Activated naive CD4-positive, alpha-beta T cell treated with anti-CD3 and anti-CD28 coated beads, Interleukin-2, amount 50 U/mL, for 16 hours (primary cell): Measurements from ENCODE around the gene R3HCC1L.
"Not testable (repeated sequence)": the region's sequence is repeated elsewhere in the genome, so short reads cannot be mapped to it uniquely, and the experiment has no call there.

Source experiments
- DNase-seq: peaks from one replicate; pipeline ENCODE4 v3.0.0-alpha.2; 2020

The R3HCC1L gene

DNA sequence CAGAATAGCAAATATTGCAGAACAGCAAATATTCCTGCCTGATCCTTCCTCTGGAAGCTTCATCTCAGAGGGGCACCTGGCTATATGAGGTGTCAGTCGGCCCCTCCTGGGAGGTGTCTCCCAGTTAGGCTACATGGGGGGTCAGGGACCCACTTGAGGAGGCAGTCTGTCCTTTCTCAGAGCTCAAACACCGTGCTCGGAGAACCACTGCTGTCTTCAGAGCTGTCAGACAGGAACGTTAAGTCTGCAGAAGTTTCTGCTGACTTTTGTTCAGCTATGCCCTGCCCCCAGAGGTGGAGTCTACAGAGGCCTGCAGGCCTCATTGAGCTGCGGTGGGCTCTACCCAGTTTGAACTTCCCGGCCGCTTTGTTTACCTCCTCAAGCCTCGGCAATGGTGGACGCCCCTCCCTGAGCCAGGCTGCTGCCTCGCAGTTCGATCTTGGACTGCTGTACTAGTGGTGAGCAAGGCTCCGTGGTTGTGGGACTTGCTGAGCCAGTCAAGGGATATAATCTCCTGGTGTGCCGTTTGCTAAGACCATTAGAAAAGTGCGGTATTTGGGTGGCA lies 48.0 kb downstream of the R3HCC1L start:
- DNase-seq, result not testable (repeated sequence)

DNA sequence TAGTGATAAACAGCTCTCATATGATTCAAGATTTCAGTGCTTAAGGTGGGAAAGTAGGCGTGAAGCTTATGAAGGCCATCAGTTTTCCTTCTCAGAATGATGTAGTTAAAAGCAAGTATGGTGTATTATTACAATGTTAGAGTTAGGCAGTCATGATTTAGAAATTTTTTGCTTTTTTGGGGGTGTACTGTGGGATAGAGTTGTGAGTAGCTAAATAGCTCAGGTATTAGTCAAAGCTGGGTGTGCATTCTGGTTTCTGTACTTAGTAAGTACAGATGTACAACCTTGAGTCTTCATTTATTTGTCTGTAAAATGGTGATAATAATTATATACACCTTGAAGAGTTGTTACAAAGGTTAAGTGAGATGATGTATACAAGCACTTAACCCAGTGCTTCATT lies 52.2 kb downstream of the R3HCC1L start:
- DNase-seq, result no peak

DNA sequence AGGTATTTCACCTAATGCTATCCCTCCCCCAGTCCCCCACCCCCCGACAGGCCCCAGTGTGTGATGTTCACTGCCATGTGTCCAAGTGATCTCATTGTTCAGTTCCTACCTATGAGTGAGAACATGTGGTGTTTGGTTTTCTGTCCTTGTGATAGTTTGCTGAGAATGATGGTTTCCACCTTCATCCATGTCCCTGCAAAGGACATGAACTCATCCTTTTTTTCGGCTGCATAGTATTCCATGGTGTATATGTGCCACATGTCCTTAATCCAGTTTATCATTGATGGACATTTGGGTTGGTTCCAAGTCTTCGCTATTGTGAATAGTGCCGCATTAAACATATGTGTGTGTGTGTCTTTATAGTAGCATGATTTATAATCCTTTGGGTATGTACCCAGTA lies 56.3 kb downstream of the R3HCC1L start:
- not testable (repeated sequence) for DNase-seq

DNA sequence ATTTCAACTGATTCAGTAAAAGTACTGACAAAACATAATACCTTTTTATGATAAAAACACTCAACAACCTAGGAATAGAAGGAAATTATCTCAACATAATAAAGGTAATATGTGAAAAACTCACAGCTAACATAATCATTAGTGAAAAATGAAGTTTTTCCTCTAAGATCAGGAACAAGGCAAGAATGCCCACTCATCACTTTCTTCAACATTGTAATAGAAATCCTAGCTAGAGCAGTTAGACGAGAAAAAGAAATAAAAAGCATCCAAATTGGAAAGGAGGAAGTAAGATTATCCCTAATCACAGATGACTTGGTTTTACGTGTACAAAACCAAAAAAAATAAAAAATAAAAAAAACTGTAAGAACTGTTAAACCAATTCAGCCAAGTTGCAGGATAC lies 58.6 kb downstream of the R3HCC1L start:
- no peak for DNase-seq

GRCh38 chr10:98194633-98195032 lies 60.2 kb downstream of the R3HCC1L start:
- no peak for DNase-seq

DNA sequence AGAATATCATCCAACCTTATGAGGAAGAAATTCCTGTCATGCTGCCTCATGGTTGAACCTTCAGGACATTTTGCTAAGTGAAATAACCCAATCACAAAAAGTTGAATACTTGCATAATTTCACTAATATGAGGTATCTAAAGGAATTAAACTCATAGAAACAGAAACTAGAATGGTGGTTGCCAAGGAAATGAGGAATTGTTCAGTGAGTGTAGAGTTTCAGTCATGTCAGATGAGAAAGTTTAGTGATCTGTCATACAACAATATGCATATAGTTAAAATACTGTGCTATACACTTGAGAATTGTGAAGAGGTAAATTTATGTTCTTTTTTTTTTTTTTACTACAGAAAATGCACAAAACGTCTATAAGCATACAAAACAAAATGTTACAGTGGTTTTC lies 60.7 kb downstream of the R3HCC1L start:
- DNase-seq, result no peak

DNA sequence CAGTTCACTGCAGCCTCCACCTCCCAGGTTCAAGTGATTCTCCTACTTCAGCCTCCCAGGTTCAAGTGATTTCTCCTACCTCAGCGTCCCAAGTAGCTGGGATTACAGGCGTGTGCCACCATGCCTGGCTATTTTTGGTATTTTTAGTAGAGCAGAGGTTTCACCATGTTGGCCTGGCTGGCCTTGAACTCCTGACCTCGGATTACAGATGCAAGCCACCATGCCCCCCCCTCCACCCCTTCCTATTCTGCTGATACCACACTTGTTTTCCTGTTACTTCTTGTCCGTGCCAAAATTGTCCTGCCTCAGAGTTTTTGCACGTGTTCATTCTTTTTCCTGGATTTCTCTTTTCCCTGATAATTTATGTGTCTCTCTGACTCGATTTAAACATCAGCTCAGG lies 62.5 kb downstream of the R3HCC1L start:
- DNase-seq, result no peak

- no peak for DNase-seq
Observed at GRCh38 chr10:98201760-98202159, 67.3 kb downstream of the R3HCC1L start.

DNA sequence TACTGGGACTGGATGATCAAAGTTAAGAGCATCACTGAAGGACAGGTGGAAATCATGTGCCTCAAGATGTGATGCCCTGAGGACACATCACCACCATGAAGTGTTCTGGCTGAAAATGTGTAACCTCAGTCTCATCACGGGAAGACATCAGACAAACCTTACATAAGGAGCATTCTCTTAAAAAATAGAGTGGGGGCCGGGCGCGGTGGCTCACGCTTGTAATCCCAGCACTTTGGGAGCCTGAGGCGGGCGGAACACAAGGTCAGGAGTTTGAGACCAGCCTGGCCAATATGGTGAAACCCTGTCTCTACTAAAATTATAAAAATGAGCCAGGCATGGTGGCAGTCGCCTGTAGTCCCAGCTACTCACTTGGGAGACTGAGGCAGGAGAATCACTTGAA lies 67.9 kb downstream of the R3HCC1L start:
- DNase-seq, result no peak

- DNase-seq, result no peak
Observed at GRCh38 chr10:98205351-98205750, 70.9 kb downstream of the R3HCC1L start.

DNA sequence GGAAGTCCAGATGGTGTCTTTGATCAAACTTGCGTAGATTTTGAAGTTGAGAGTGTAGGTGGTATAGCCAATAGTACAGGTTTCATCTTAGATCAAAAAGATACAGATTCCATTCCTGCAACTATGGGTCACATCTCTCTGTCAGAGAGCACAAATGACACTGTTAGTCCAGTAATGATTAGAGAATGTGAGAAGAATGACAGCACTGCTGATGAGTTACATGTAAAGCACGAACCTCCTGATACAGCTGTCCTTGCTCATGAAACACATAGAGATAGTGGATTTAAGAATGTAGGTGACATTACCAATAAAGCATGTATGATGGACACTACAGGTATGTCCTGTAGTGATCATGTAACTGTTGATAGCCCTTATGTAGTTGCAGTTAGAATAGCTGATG lies 74.5 kb downstream of the R3HCC1L start:
- DNase-seq, result no peak

DNA sequence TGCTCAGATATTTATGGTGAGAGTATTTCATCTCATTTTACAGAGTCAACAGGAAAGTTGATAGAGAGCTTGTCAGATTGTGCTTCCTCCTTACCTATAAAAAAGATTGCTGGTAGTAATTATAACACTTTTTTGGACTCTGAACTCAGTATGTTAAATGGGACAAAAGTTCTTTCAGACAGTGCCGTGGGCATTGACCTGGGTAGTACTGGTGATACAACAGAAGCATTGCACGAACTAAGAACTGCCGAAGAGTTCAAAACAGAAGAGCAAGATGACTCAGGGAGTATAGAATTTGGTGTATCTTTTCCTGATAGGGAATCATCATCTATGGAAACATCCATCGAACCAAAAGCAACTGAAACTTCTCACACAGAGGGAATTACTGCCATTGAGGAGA lies 75.0 kb downstream of the R3HCC1L start:
- no peak for DNase-seq

GRCh38 chr10:98212196-98212595 lies 77.7 kb downstream of the R3HCC1L start:
- no peak for DNase-seq

- no peak for DNase-seq
Observed at GRCh38 chr10:98213740-98214139, 79.3 kb downstream of the R3HCC1L start.

DNA sequence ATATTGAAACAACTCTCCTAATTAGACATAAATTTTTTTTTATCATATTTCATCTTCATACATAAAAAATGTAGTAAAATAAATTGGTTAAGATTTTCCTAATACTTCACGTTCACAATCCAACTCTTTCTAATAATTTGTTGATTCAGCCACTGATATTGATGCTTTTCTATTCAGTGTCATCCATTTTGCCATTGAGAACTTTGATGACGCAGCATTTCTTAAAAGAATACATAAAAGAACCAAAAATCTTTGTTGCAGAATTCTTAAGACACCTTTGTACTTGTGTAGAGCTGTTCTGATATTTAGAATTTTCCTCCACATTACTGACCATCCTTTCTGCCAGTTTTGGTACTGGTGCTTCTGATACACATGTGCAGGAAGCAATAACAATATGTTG lies 80.9 kb downstream of the R3HCC1L start:
- no peak for DNase-seq

DNA sequence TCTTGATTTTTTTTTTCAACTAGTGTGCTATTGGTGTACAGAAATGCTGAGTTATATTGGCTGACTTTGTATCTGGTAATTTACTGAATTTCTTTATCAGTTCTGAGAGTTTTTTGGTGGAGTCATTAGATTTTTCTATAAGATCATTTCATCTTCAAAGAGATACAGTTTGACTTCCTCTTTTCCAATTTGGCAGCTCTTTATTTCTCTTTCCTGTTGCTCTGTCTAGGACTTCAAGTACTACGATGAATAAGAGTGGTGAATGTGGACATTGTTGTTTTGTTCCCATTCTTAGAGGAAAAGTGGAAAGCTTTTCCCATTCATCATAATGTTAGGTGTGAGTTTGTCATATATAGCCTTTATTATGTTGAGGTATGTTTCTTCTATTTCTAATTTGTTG lies 83.3 kb downstream of the R3HCC1L start:
- no peak for DNase-seq

DNA sequence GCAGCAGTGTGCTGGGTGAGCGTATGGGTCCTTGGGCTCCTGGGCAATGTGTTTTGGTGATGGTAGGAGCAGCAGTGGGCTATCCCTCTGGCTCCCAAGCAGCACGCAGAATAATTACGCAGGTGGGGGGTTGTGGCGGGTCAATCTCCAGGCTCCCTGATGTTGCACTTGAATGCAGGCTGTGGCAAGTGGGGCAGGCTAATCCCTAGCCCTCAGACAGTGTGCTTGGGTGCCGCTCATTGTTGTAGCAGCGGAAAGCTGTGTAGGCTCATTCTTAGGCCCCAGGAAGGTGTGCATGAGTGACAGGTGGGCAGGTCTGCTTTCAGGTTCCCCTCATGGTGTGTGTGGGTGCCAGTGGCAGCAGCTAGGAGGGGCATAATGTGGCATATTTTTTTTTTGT lies 89.4 kb downstream of the R3HCC1L start:
- no peak for DNase-seq

DNA sequence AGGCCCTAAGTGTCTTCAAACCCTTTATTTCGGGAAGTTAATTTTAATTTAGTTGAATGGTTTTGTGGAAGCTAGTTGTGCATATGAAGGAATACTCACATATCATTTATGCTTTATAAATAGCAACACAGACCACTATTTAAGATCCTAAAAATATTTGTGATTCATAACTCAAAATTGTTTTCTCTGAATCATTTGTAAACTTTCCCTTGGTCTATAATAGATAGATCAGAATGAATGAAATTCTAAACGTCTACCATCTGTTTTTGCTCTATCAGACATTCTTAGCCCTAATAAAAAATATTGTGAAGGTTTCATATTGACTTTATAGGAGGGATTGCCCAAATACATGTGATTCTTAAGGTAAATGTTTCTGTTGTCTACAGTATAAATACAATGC lies 90.1 kb downstream of the R3HCC1L start:
- DNase-seq, result no peak

DNA sequence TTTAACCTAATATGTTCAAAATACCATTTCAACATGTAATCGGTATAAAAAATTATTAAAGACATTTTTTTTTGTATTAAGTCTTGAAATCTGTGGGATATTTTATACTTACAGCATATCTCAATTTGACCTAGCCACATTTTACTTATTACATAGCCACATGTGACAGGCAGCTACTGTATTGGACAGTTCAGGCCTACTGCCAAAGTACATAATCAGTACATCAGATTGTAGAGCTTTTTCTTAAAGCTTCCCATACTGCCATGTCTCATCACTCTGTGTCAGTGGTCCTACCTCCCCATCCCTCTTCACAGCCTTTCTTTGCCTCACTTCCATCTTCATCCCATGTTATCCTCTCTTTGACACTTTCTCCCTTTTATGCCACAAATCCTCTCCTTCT lies 90.5 kb downstream of the R3HCC1L start:
- no peak for DNase-seq

GRCh38 chr10:98226508-98227144 lies 92.2 kb downstream of the R3HCC1L start:
- no peak for DNase-seq

DNA sequence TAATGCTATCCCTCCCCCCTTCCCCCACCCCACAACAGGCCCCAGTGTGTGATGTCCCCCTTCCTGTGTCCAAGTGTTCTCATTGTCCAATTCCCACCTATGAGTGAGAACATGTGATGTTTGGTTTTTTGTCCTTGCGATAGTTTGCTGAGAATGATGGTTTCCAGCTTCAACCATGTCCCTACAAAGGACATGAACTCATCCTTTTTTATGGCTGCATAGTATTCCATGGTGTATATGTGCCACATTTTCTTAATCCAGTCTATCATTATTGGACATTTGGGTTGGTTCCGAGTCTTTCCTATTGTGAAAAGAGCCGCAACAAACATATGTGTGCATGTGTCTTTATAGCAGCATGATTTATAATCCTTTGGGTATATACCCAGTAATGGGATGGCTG lies 93.3 kb downstream of the R3HCC1L start:
- DNase-seq, result not testable (repeated sequence)

DNA sequence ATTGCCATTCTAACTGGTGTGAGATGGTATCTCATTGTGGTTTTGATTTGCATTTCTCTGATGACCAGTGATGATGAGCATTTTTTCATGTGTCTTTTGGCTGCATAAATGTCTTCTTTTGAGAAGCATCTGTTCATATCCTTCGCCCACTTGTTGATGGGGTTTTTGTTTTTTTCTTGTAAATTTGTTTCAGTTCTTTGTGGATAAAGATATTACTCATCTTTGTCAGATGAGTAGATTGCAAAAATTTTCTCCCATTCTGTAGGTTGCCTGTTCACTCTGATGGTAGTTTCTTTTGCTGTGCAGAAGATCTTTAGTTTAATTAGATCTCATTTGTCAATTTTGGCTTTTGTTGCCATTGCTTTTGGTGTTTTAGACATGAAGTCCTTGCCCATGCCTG lies 93.8 kb downstream of the R3HCC1L start:
- DNase-seq, result not testable (repeated sequence)

- DNase-seq, result no peak
Observed at GRCh38 chr10:98231417-98231816, 97.0 kb downstream of the R3HCC1L start.

- no peak for DNase-seq
Observed at GRCh38 chr10:98235846-98236245, 101.4 kb downstream of the R3HCC1L start.

- DNase-seq, result no peak
Observed at GRCh38 chr10:98236862-98237261, 102.4 kb downstream of the R3HCC1L start.
